Uterus (tissue), 2 donors: ENCODE results near the gene TRH.
A peak's percentile ranks its signal among the peaks of the same experiment; 100 is the strongest.
"Not testable (repeated sequence)": the region's sequence is repeated elsewhere in the genome, so short reads cannot be mapped to it uniquely, and the experiment has no call there.

Experiments
- POLR2A ChIP-seq, 2 donors: fragments of 450-650 bp; IDR thresholded peaks; one replicate each; pipeline ENCODE4 v1.6.1; 2016; ENCODE audit warnings: antibody characterized with exemption in 2 of 2, mild to moderate bottlenecking in 1 of 2, moderate library complexity in 1 of 2
- TF ChIP-seq, protein P1 (sequence below), 4 experiments: fragments of 200-600 bp in 2 of 4; fragments of 450-650 bp in 2 of 4; sonication (generic) in 2 of 4; IDR thresholded peaks; one replicate each; pipeline ENCODE4 v1.5.1; 2016 to 2019; ENCODE audit warnings: antibody characterized with exemption in 4 of 4, mild to moderate bottlenecking in 2 of 4, moderate library complexity in 1 of 4

DNA sequence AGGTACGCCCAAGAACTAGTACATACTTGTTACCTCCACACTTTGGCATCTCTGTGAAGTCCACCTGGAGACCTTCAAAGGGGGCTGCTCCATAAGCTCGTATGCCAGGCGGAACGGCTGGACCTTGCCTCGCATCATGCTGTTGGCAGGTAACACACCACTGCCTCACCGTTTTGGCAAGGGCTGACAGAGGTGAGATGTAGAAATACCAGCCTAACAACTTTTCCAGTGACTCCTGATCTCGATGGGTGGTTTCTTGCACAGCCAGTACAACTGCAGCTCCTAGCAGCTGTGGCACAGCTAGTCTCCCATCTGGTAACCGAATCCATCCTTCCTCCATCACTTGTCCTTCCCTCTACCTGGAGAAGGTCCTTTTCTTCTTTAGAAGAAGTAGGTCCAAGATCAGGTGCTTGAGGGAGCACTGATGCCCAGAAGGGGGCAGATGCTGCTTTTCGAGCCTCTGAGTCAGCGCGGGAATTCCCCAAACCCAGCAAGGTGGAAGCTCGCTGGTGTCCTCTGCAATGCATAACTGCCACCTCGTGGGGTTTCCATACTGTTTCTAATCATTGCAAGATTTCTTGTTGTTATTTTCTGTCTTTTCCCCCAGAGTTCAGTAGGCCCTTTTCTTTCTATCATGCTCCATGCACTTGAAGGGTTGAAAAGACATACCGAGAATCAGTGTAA lies 51.8 kb downstream of the TRH start:
- TF ChIP-seq, protein P1, sequence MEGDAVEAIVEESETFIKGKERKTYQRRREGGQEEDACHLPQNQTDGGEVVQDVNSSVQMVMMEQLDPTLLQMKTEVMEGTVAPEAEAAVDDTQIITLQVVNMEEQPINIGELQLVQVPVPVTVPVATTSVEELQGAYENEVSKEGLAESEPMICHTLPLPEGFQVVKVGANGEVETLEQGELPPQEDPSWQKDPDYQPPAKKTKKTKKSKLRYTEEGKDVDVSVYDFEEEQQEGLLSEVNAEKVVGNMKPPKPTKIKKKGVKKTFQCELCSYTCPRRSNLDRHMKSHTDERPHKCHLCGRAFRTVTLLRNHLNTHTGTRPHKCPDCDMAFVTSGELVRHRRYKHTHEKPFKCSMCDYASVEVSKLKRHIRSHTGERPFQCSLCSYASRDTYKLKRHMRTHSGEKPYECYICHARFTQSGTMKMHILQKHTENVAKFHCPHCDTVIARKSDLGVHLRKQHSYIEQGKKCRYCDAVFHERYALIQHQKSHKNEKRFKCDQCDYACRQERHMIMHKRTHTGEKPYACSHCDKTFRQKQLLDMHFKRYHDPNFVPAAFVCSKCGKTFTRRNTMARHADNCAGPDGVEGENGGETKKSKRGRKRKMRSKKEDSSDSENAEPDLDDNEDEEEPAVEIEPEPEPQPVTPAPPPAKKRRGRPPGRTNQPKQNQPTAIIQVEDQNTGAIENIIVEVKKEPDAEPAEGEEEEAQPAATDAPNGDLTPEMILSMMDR (IDR thresholded peaks at IDR 0.05), result peak in 2 of 4 experiments; percentile 14 to 16
- not testable (repeated sequence) for TF ChIP-seq POLR2A (IDR thresholded peaks at IDR 0.05)
